HG02870 (cell line): ENCODE results near the gene ZNF260.
"Not testable (repeated sequence)": the region's sequence is repeated elsewhere in the genome, so short reads cannot be mapped to it uniquely, and the experiment has no call there.

Experiments used
- ATAC-seq: cut with Tn5 transposase; IDR thresholded peaks from one replicate; pipeline ENCODE4 v1.9.1; 2021; ENCODE audit warnings: mild to moderate bottlenecking, moderate library complexity; ENCODE audit not compliant: unreplicated experiment

The ZNF260 gene

DNA sequence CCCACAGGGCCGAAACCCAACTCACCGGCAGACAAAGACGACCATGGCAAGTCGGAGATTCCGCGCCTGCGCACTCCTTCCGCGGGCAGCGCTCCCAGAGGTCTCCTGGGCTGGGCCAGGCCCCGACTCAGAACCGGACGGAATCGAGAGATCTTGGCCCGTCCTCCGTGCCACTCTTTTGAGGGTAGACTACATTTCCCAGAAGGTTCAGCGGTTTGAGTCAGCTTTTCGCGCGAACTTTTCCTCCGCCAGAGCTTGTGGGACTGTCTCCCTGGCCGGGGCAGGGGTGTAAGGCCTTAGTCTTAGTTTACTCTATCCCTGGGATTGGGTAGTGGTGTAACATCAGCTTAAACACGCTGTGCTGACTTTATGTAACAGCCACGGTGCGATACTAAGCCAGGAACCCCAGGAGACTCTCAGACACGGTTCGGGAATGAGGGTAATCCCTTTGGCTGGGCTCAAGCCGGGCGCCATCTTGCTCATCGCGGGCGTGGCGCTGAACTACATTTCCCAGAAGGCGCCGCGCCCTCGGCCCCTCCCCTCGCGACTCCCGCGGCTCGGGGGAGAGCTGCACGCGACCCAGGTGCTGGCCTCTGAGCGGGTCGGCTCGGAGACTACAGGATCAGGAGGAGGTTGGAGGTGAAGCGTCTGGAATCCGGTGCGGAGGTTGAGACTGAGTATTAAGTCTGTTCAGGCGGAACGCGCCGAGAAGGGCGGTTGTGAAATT, at the start of gene ZNF260:
Gene ZNF260 (minus strand): TSS at position 78 of the 727 bp plus-strand sequence. CDS start 13,033 bp downstream, outside the sequence.
- ATAC-seq: peak; percentile 74

DNA sequence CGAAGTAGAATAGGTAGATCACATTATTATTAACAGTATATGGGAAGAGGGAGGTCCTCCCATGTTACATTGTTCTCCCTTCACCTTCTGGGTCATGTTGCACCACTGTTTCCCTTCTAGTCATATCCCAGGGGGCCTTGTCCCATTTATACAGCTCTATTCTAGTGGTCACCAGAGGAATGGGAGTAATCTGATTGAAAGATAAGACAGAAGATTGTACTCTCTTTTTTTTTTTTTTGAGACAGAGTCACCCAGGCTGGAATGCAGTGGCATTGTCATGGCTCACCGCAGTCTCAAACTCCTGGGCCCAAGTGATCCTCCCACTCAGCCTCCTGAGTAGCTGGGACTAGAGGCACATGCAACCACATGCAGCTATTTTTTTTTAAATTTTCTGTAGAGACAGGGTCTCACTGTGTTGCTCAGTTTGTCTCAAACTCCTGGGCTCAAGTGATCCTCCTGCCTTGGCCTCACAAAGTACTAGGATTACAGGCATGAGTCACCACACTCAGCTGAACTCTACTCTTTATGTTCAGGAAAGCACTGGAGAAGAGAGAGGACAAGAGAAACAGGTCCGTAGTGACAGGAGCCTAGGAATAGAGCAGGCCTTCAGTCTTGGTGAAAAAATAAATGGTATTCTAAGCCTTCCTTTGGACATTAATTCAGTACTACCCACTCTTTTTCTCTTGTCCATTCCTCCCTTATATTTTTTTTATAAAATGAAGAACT, 49.4 kb upstream of the ZNF260 start:
- no peak for ATAC-seq

DNA sequence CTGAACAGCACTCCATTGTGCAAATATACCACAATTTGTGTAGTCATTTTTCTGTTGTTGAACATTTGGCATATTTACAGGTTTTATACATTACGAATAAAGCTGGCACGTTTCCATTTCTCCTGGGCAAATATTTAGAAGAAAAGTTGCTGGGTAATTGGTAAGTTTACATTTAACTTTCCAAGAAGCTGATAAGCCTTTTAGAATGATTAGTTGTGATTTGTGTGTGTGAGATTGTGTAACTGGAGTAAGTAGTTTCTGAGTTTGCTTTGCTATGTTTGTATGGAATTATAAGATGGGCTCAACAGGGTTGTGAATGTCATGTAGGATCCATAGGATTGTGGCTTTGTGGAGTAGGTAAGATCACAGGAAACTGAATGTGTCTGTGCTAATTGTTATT, 46.7 kb upstream of the ZNF260 start:
- ATAC-seq: no peak

GRCh38 chr19:36573895-36574720, 46.0 kb upstream of the ZNF260 start:
- ATAC-seq: no peak

- ATAC-seq: peak; percentile 88
These were observed 45.2 kb upstream of the ZNF260 start, which contains the start of gene ZNF529 for GRCh38 chr19:36573020-36573894. TSS of gene ZNF529 (minus strand) at chr19:36573292. CDS start at chr19:36572346, 946 bp downstream.

- ATAC-seq: no peak
These were observed 44.5 kb upstream of the ZNF260 start for GRCh38 chr19:36572593-36573019.

- ATAC-seq: no peak
These were observed 36.3 kb upstream of the ZNF260 start for GRCh38 chr19:36564391-36564790.

DNA sequence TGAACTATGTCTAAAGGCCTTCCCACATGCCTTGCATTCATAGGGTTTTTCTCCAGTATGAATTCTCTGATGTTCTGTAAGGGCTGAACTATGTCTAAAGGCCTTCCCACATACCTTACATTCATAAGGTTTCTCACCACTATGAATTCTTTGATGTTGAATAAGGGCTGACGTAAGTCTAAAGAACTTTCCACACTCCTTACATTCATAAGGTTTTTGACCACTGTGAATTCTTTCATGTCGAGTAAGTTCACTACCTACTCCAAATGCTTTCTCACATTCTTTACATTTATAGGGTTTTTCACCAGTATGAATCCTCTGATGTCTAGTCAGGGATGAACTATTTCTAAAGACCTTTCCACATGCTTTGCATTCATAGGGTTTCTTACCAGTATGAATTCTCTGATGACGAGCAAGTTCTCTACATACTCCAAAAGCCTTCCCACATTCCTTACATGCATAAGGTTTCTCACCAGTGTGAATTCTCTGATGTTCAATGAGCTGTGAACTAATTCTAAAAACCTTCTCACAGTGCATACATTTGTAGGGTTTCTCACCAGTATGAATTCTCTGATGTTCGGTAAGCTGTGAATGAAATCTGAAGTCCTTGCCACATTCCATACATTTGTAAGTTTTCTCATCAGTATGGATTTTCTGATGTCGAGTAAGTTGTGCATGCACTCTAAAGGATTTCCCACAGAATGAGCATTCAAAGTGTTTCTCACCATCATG, 19.1 kb upstream of the ZNF260 start:
- ATAC-seq: no peak

DNA sequence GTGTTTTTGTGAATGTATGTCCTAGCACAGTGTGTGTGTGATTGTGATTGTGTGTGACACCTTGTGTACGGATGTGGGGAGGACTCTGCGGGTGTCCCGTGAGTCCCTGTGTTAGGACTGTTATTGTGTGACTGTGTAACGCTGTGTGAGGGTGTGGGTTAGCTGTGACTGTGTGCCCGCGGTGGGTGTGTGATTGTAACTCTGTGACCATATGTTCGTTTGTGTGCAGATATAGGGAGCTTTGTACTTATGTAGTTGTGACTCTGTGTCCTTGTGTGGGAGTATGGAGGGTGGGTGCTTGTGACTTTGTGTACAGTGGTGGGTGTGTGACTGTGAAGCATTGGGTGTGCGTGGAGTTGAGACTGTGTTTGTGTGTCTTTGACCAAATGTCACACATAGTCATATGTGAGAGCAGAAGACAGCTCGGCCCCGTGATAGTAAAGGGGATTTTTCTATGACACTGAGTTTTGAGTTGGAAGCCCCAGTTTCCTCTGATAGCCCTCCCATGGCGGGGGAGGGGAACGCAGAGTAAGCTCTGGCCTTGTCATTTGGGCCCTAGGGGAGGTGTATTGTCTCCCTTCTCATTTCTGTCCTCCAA, 949 bp upstream of the ZNF260 start:
- peak; percentile 13 for ATAC-seq

DNA sequence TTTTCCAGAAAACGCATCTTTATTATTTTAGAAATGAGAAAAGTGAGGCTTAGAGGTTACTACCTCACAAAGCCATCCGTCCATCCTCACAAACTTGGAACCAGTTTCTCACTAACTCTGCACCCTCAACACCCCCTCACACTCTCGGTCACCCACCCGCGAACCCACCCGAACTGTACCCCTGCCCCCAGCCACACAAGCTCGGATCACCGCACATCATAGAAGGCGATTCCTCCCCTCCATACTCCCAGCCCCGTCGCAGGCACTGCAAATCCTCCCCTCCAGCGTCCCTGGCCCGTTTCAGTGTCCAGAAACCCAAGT, 238 bp downstream of the ZNF260 start:
- no peak for ATAC-seq

GRCh38 chr19:36527341-36527740, 730 bp downstream of the ZNF260 start:
- ATAC-seq: no peak

DNA sequence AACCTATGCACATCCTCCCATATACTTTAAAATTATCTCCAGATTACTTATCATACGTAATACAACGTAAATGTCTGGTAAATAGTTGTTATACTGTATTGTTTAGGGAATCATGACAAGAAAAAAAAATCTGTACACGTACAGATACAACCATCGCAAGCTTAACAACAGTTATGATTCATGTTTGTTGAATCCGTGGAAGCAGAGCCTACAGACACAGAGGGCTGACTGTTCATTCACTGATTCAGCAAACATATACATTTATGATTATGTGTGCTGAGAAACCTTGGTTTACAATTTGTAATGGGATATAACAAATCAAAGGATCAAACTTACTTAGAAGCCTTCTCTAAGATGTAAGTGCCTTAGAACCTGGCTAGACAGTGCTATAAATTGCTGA, 1.5 kb downstream of the ZNF260 start:
- ATAC-seq: no peak

DNA sequence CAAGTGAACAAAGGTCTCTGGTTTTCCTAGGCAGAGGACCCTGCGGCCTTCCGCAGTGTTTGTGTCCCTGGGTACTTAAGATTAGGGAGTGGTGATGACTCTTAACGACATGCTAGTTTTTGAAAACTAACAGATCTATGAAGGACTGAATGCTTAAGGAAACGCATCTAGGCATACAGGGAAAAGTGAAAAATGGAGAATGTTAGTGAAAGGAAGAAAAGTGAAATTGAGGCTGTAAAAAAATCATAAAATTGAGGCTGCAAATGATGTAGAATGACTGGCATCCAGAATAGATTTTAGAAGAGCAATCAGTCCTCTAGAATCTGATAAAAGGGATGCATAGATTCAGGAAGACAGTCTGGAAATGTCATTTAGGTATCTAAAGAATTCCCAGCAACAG, 3.5 kb downstream of the ZNF260 start:
- ATAC-seq: no peak

GRCh38 chr19:36514012-36514612, 14.0 kb downstream of the ZNF260 start:
- no peak for ATAC-seq

- no peak for ATAC-seq
These were observed 19.7 kb downstream of the ZNF260 start for GRCh38 chr19:36508325-36508724.

- no peak for ATAC-seq
These were observed 26.1 kb downstream of the ZNF260 start for GRCh38 chr19:36501973-36502372.

- no peak for ATAC-seq
These were observed 31.1 kb downstream of the ZNF260 start for GRCh38 chr19:36497001-36497400.

DNA sequence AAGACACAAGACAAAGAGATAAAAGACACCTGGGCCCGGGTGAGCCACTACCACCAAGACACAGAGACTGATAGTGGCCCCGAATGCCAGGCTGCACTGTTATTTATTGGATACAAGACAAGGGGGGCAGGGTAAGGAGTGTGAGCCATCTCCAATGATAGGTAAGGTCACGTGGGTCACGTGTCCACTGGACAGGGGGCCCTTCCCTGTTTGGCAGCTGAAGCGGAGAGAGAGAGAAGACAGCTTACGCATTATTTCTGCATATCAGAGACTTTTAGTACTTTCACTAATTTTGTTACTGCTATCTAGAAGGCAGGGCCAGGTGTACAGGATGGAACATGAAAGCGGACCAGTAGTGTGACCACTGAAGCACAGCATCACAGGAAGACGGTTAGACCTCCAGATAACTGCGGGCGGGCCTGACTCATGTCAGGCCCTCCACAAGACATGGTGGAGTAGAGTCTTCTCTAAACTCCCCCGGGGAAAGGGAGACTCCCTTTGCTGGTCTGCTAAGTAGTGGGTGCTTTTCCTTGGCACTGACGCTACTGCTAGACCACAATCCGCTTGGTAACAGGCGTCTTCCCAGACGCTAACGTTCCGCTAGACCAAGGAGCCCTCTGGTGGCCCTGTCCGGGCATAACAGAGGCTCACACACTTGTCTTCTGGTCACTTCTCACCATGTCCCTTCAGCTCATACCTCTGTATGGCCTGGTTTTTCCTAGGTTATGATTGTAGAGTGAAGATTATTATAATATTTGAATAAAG, 35.2 kb downstream of the ZNF260 start:
- ATAC-seq: not testable (repeated sequence)
